GM12891 (cell line): ENCODE results near the gene ZYX.

ENCODE experiments used
- POLR2A ChIP-seq: IDR thresholded peaks from 2 replicates; pipeline ENCODE4 v1.6.1; 2011; ENCODE audit warnings: low read depth, low read length, control low read depth
- POLR2AphosphoS5 ChIP-seq: IDR thresholded peaks from 2 replicates; pipeline ENCODE4 v1.6.1; 2011; ENCODE audit warnings: low read depth, low read length, control low read depth
- POU2F2 ChIP-seq: IDR thresholded peaks from 2 replicates; pipeline ENCODE4 v1.6.1; 2011; ENCODE audit warnings: low read depth, mild to moderate bottlenecking, control low read depth, low read length, moderate library complexity
- SPI1 ChIP-seq: IDR thresholded peaks from 2 replicates; pipeline ENCODE4 v1.6.1; 2011; ENCODE audit warnings: low read depth, low read length, control low read depth
- TAF1 ChIP-seq: IDR thresholded peaks from 2 replicates; pipeline ENCODE4 v1.6.1; 2011; ENCODE audit warnings: low read depth, low read length, control low read depth

DNA sequence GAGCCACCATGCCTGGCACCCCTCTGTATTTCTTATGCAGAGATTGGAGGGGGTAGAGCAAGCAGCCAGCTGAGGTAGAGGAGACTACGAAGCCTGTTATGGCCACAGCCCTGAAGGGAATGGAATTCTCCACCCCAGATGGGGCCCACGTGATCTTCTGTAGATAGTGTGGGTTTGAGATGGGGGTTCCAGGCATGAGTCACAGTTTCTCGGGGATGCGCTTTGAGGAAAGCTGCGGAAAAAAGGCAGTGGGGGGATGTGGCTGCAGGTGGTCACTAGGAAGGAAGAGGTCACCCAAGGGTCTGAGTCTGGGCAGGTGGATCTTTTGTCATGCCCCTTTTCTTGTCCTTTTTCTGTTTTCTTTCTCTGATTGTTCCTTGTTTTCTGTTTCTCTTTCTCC is 30.1 kb upstream of the ZYX start:
- TF ChIP-seq POLR2A (no peak), POLR2AphosphoS5 (no peak), TAF1 (no peak), POU2F2 (no peak), SPI1 (no peak)
